Thyroid gland (tissue), 4 donors: ENCODE data around the gene PARP6. TPM values are rescaled to one million over a fixed set of nuclear protein-coding genes. Genes with fewer than 3 reads are reported as not detected.

Experiments used
- DNase-seq, 2 donors: peaks; one replicate each; pipeline ENCODE4 v3.0.0-alpha.2; 2019
- H3K27ac ChIP-seq, 3 donors: fragments of 200-600 bp; sonication (generic); 1 replicate in 2 of 3; 2 replicates in 1 of 3; pipeline ENCODE4 v1.5.1; 2016 to 2019; ENCODE audit warnings: mild to moderate bottlenecking in 1 of 3, moderate library complexity in 1 of 3
- H3K27me3 ChIP-seq: fragments of 200-600 bp; sonication (generic); one replicate; pipeline ENCODE4 v1.5.1; 2019
- H3K36me3 ChIP-seq, 2 donors: fragments of 200-600 bp; sonication (generic); one replicate each; pipeline ENCODE4 v1.5.1; 2016 to 2019
- H3K4me1 ChIP-seq, 2 donors: fragments of 200-600 bp; sonication (generic); one replicate each; pipeline ENCODE4 v1.5.1; 2017 to 2019
- H3K4me3 ChIP-seq, 3 donors: fragments of 200-600 bp; sonication (generic); replicated peaks in 1 of 3; 1 replicate in 2 of 3; 2 replicates in 1 of 3; pipeline ENCODE4 v1.5.1; 2016; ENCODE audit warnings: mild to moderate bottlenecking in 1 of 3
- H3K9me3 ChIP-seq: fragments of 200-600 bp; sonication (generic); one replicate; pipeline ENCODE4 v1.5.1; 2017
- CTCF ChIP-seq, 6 experiments: fragments of 200-600 bp in 3 of 6; fragments of 450-650 bp in 3 of 6; sonication (generic) in 3 of 6; IDR thresholded peaks; one replicate each; pipeline ENCODE4 v1.5.1; 2016 to 2019; ENCODE audit warnings: antibody characterized with exemption in 6 of 6, mild to moderate bottlenecking in 2 of 6, inconsistent platforms in 1 of 6, moderate library complexity in 1 of 6
- POLR2A ChIP-seq, 2 donors: fragments of 450-650 bp; IDR thresholded peaks; one replicate each; pipeline ENCODE4 v1.6.1; 2017; ENCODE audit warnings: antibody characterized with exemption in 2 of 2, mild to moderate bottlenecking in 2 of 2, moderate library complexity in 1 of 2
- WGBS, 2 donors: methylation state at CpG; one replicate each; pipeline ENCODE4 v1.1.5; 2017; 5-methylcytosine and 5-hydroxymethylcytosine counted together
- intact Hi-C: fragments of 100-400 bp; cut with DNase I; formaldehyde crosslinking; loops from one replicate; pipeline ENCODE4 v1.15.1; 2023
- total RNA-seq, 4 donors: library from RNA; depleted of rRNA; stranded (reverse); fragments of >200 nt; gene quantifications; one replicate each; pipeline ENCODE4 v1.2.3, GENCODE V29; 2016

PARP6 gene
- total RNA-seq, 4 donors from 2014 or later = 54.2 to 98.0 (median 70.4) TPM

- Histone ChIP-seq H3K9me3 (no peaks in the 10 kb centered on the region), H3K4me1 (no peaks in the 10 kb centered on the region), H3K4me3 (no peak overlapping the region), H3K27me3 (no peaks in the 10 kb centered on the region), H3K27ac (no peak overlapping the region), H3K36me3 (peaks cover 36 to 56% of the 10 kb centered on the region in 2 donors)
- TF ChIP-seq POLR2A (IDR thresholded peaks at IDR 0.05) (no peak), CTCF (IDR thresholded peaks at IDR 0.05) (no peak)
- 85 to 94% methylated on average over 3 of the region's 3 CpGs for WGBS, 2 donors
- intact Hi-C loops = no loop called here
- no peak for DNase-seq
Observed at GRCh38 chr15:72249142-72249810, 23.1 kb downstream of the PARP6 start.

DNA sequence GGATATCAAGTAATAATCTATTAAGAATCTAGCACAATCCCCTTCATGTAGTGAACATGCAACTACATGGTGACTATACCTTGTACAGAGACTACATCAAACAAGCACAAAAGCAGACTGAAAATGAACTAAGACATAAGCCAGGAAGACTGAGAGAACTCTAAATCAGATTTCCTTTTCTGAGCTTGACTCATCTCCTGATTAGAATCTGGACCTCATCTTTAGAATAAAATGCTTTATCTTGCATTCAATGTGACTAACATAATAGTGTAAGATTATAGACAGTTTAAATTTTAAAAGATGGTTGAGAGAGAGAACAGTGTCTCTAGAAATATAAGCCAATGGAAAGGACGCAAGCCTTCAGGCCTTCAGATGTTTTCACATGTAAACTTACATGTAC, 23.8 kb downstream of the PARP6 start:
- Histone ChIP-seq H3K9me3 (no peaks in the 10 kb centered on the region), H3K4me3 (no peak overlapping the region), H3K27me3 (no peaks in the 10 kb centered on the region), H3K27ac (no peak overlapping the region), H3K36me3 (peaks cover 29 to 50% of the 10 kb centered on the region in 2 donors), H3K4me1 (no peaks in the 10 kb centered on the region)
- intact Hi-C loops = no loop called here
- no peak for DNase-seq
- TF ChIP-seq CTCF (IDR thresholded peaks at IDR 0.05) (no peak), POLR2A (IDR thresholded peaks at IDR 0.05) (no peak)
- 96 to 100% methylated on average over 1 of the region's 1 CpG for WGBS, 2 donors

- intact Hi-C loops = no loop called here
- Histone ChIP-seq H3K36me3 (peaks cover 11 to 29% of the 10 kb centered on the region in 2 donors), H3K4me1 (no peaks in the 10 kb centered on the region), H3K4me3 (no peak overlapping the region), H3K27ac (no peak overlapping the region), H3K27me3 (no peaks in the 10 kb centered on the region), H3K9me3 (no peaks in the 10 kb centered on the region)
- TF ChIP-seq POLR2A (IDR thresholded peaks at IDR 0.05) = no peak
- no peak for TF ChIP-seq CTCF (IDR thresholded peaks at IDR 0.05)
- DNase-seq = no peak
- 53% methylated on average over 2 of the region's 2 CpGs for WGBS, 2 donors
Observed at GRCh38 chr15:72242775-72243370, 29.5 kb downstream of the PARP6 start.

DNA sequence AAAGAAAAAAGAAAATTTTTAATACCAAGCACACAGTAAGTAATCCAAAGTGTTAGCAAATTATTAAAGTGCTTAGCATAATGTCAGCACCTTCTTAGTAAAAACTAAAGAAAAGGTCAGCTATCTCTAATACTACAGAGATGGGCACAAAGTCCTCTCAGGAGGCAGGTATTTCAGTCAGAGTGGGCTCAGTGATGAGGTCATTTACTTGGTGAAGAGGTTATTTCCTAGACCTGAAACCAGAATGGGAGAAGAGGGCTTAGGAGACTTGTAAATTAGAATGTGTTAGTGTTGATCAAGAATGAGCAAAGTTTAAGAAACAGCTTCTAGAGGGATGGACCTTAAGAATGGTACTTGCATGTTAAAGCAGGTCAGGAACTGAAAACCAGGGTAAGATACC, 32.7 kb downstream of the PARP6 start:
- Histone ChIP-seq H3K9me3 (no peaks in the 10 kb centered on the region), H3K4me1 (no peaks in the 10 kb centered on the region), H3K4me3 (no peak overlapping the region), H3K27ac (no peak overlapping the region), H3K36me3 (peaks cover 11 to 29% of the 10 kb centered on the region in 2 donors), H3K27me3 (no peaks in the 10 kb centered on the region)
- TF ChIP-seq POLR2A (IDR thresholded peaks at IDR 0.05) (no peak), CTCF (IDR thresholded peaks at IDR 0.05) (no peak)
- intact Hi-C loops = no loop called here
- DNase-seq = no peak

GRCh38 chr15:72238586-72238985, 33.8 kb downstream of the PARP6 start:
- Histone ChIP-seq H3K9me3 (no peaks in the 10 kb centered on the region), H3K27ac (no peak overlapping the region), H3K4me3 (no peak overlapping the region), H3K4me1 (no peaks in the 10 kb centered on the region), H3K36me3 (peaks cover 11 to 28% of the 10 kb centered on the region in 2 donors), H3K27me3 (no peaks in the 10 kb centered on the region)
- WGBS, 2 donors = 95 to 100% methylated on average over 3 of the region's 3 CpGs
- TF ChIP-seq POLR2A (IDR thresholded peaks at IDR 0.05) (no peak), CTCF (IDR thresholded peaks at IDR 0.05) (no peak)
- no peak for DNase-seq
- intact Hi-C loops = no loop called here
